ENCODE data around the gene KBTBD13.
A peak's percentile ranks its signal among the peaks of the same experiment; 100 is the strongest.

KBTBD13 gene

DNA sequence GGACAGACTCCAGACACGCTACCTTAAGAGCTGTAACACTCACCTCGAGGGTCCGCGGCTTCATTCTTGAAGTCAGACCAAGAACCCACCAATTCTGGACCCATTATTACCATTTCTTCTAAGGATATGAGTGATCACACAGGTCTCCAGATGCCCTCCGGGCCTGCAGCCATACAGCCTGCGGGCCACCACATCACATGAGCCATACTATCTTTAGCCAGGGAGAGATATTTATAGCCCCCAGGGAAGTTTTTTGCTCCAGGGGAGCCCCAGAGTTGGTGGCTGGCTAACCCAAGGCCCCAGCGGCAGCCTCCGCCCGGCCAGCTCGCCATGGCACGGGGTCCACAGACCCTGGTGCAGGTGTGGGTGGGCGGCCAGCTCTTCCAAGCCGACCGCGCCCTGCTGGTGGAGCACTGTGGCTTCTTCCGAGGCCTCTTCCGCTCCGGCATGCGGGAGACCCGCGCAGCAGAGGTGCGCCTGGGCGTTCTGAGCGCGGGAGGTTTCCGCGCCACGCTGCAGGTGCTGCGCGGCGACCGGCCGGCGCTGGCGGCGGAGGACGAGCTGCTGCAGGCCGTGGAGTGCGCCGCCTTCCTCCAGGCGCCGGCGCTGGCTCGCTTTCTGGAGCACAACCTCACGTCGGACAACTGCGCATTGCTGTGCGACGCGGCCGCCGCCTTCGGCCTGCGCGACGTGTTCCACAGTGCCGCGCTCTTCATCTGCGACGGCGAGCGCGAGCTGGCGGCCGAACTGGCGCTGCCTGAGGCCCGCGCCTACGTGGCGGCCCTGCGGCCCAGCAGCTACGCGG, at the start of gene KBTBD13:
Gene KBTBD13, plus strand, starts transcription at position 261 of the 805 bp plus-strand sequence. Its CDS starts 70 bp downstream, at position 331.
- Histone ChIP-seq H3K27me3 (ENCODE audit: control insufficient read depth in 5 of 5, insufficient read depth in 4 of 5, low read length in 5 of 5) (peaks cover 10 to 29% (median 12%) of the 10 kb centered on the region in 5 donors), H3K9ac (ENCODE audit: low read length in 5 of 5) (no peak within 1 kb of the TSS), H3K36me3 (ENCODE audit: control insufficient read depth in 5 of 5, insufficient read depth in 5 of 5, low read length in 5 of 5) (no peaks in the 10 kb centered on the region), H3K4me3 (ENCODE audit: low read depth in 1 of 5, low read length in 5 of 5) (no peak within 1 kb of the TSS), H3K27ac (ENCODE audit: low read depth, low read length) (no peak within 1 kb of the TSS), H3K4me1 (ENCODE audit: control insufficient read depth in 5 of 5, insufficient read depth in 5 of 5, low read length in 5 of 5) (peaks cover 0 to 18% (median 13%) of the 10 kb centered on the region in 5 donors), H3K9me3 (ENCODE audit: control insufficient read depth in 5 of 5, low read length in 5 of 5) (no peaks in the 10 kb centered on the region)

DNA sequence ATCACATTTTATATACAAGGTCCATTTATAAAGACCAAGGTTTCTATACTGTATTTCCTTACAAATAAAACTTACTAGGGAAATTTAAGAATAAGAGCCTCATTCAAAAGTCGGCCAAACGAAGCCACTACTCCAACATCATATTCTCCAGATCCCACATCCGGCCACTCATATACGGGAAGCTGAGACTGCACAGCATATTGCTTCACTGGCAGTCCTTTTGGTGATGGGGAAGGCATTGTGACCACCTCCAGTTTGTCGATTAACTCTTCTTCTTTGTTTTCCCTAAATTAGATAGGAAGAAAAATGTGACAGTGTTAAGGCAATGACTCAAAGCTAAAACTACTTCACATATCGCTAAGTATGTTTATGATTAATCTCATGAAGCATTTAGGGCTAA, 49.8 kb upstream of the KBTBD13 start:
- H3K4me1 ChIP-seq (ENCODE audit: control insufficient read depth in 5 of 5, insufficient read depth in 5 of 5, low read length in 5 of 5), result peaks cover 0 to 18% (median 18%) of the 10 kb centered on the region in 5 donors
- no peaks in the 10 kb centered on the region for H3K9me3 ChIP-seq (ENCODE audit: control insufficient read depth in 5 of 5, low read length in 5 of 5)
- H3K36me3 ChIP-seq (ENCODE audit: control insufficient read depth in 5 of 5, insufficient read depth in 5 of 5, low read length in 5 of 5), result peaks cover 5 to 25% (median 22%) of the 10 kb centered on the region in 5 donors
- H3K4me3 ChIP-seq (ENCODE audit: low read depth in 1 of 5, low read length in 5 of 5), result no peak overlapping the region
- H3K27me3 ChIP-seq (ENCODE audit: control insufficient read depth in 5 of 5, insufficient read depth in 4 of 5, low read length in 5 of 5), result no peaks in the 10 kb centered on the region
- H3K27ac ChIP-seq (ENCODE audit: low read depth, low read length), result no peak overlapping the region
- no peak overlapping the region for H3K9ac ChIP-seq (ENCODE audit: low read length in 5 of 5)

DNA sequence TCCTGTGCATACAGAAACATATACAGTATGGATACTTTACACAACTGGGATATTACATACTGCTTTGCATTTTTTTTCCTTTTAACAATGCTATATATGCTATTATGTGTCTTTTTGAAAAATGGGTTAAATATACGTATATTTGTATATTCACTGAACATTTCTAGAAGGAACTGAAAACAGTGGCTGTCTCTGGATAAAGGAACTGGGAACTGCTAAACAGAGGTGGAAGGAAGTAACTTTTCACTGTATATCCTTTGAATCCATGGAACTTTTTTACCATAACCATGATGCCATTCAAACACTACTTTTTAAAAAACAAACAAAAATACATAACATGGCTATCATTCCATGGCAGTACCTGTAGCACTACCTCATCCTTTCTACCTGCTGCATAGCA, 49.0 kb upstream of the KBTBD13 start:
- peaks cover 0 to 18% (median 18%) of the 10 kb centered on the region in 5 donors for H3K4me1 ChIP-seq (ENCODE audit: control insufficient read depth in 5 of 5, insufficient read depth in 5 of 5, low read length in 5 of 5)
- H3K4me3 ChIP-seq (ENCODE audit: low read depth in 1 of 5, low read length in 5 of 5), result peak overlapping the region in 3 of 5 donors; percentile 80 to 94 (median 87)
- no peaks in the 10 kb centered on the region for H3K27me3 ChIP-seq (ENCODE audit: control insufficient read depth in 5 of 5, insufficient read depth in 4 of 5, low read length in 5 of 5)
- H3K9me3 ChIP-seq (ENCODE audit: control insufficient read depth in 5 of 5, low read length in 5 of 5), result no peaks in the 10 kb centered on the region
- no peak overlapping the region for H3K27ac ChIP-seq (ENCODE audit: low read depth, low read length)
- H3K9ac ChIP-seq (ENCODE audit: low read length in 5 of 5), result no peak overlapping the region
- H3K36me3 ChIP-seq (ENCODE audit: control insufficient read depth in 5 of 5, insufficient read depth in 5 of 5, low read length in 5 of 5), result peaks cover 5 to 25% (median 22%) of the 10 kb centered on the region in 5 donors

DNA sequence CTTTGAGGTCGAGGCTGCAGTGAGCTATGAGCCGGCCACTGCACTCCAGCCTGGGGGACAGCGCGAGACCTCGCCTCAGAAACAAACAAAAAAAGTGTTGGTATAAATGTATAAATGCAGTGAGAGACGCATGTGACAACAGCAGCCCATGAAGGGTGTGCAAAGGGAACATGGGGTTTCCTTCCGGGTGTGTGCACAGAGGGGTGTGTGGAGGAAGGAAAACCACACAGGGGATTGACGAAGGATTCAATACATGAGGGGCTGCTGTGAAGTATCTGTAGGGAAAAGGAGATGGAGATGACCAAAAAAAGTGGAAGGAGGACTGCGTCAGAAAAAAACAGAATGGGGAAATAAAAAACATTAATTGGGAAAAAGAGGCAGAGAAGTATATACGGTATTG, 48.2 kb upstream of the KBTBD13 start:
- peaks cover 0 to 24% (median 18%) of the 10 kb centered on the region in 5 donors for H3K4me1 ChIP-seq (ENCODE audit: control insufficient read depth in 5 of 5, insufficient read depth in 5 of 5, low read length in 5 of 5)

DNA sequence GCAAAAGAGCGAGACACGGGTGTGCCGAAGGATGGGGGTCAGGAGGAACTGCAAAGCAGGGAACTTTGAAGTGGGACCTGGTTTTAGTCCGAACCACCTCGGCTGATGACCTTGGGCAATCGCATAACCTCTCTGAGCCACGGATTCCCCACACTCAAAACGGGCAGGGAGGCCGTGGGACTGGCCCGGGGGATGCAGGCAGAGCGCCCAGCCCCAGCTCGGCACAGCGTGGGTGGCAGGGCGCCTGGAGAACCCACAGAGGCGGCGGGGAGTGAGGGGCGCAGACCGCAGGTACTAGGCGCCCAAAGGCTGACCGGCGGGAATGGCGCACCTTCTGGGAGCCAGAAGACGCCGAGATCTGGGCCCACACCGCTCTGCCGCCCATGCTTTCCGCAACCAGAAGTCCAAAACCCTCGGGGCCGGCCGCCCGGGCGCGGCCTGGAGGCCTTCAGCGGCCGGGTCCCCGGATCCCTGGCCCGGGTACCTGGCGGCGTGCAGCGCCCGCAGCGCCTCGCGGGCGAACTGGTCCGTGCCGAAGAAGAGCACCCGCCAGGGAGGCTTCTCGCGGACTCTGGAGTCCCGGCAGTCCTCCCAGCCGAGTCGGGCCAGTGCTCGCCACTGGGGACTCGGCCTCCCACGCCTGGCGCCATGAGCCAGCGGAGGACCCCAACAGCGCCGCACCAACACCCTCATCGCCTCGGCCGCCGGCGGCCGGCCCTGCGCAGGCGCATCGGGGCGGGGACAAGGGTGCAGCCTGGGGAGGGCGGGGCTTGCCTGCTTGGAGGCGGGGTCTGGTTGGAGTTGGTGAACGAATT, 47.4 kb upstream of the KBTBD13 start, which contains the start of gene MTFMT:
Gene MTFMT, minus strand, starts transcription at position 719 of the 815 bp plus-strand sequence. Its CDS starts 26 bp downstream, at position 693.
- no peaks in the 10 kb centered on the region for H3K9me3 ChIP-seq (ENCODE audit: control insufficient read depth in 5 of 5, low read length in 5 of 5)
- H3K36me3 ChIP-seq (ENCODE audit: control insufficient read depth in 5 of 5, insufficient read depth in 5 of 5, low read length in 5 of 5), result peaks cover 5 to 21% (median 17%) of the 10 kb centered on the region in 5 donors
- peaks cover 0 to 27% (median 20%) of the 10 kb centered on the region in 5 donors for H3K4me1 ChIP-seq (ENCODE audit: control insufficient read depth in 5 of 5, insufficient read depth in 5 of 5, low read length in 5 of 5)
- H3K27ac ChIP-seq (ENCODE audit: low read depth, low read length), result no peak within 1 kb of the TSS
- H3K4me3 ChIP-seq (ENCODE audit: low read depth in 1 of 5, low read length in 5 of 5), result peak within 1 kb of the TSS; percentile 80 to 94 (median 87)
- H3K27me3 ChIP-seq (ENCODE audit: control insufficient read depth in 5 of 5, insufficient read depth in 4 of 5, low read length in 5 of 5), result no peaks in the 10 kb centered on the region
- H3K9ac ChIP-seq (ENCODE audit: low read length in 5 of 5), result peak within 1 kb of the TSS; percentile 52 to 96 (median 92)

More for the DNA sequence above, 48.2 kb upstream of the KBTBD13 start:
- peaks cover 5 to 24% (median 22%) of the 10 kb centered on the region in 5 donors for H3K36me3 ChIP-seq (ENCODE audit: control insufficient read depth in 5 of 5, insufficient read depth in 5 of 5, low read length in 5 of 5)
- H3K4me3 ChIP-seq (ENCODE audit: low read depth in 1 of 5, low read length in 5 of 5), result peak overlapping the region; percentile 80 to 94 (median 87)
- H3K27ac ChIP-seq (ENCODE audit: low read depth, low read length), result no peak overlapping the region
- peak overlapping the region; percentile 19 to 96 (median 92) for H3K9ac ChIP-seq (ENCODE audit: low read length in 5 of 5)
- no peaks in the 10 kb centered on the region for H3K27me3 ChIP-seq (ENCODE audit: control insufficient read depth in 5 of 5, insufficient read depth in 4 of 5, low read length in 5 of 5)
- no peaks in the 10 kb centered on the region for H3K9me3 ChIP-seq (ENCODE audit: control insufficient read depth in 5 of 5, low read length in 5 of 5)

DNA sequence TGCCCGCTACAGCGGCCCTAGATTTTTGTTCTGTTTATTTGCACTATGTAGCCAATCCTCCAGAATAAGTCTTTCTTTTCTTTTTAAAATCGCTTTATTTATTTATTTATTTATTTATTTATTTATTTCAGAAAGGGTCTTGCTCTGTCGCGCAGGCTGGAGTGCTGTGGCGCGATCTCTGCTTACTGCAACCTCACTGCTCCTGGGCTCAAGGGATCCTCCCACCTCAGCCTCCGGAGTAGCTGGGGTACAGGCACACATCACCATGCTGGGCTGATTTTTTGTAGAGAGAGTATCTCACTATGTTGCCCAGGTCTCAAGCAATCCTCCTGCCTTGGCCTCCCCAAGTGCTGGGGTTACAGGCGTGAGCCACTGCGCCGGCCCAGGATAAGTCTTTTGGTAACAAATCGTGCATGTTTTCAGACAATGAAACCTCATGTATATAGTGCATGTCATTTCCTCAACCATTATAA, 46.8 kb upstream of the KBTBD13 start:
- no peak overlapping the region for H3K9ac ChIP-seq (ENCODE audit: low read length in 5 of 5)
- H3K27ac ChIP-seq (ENCODE audit: low read depth, low read length), result no peak overlapping the region
- H3K4me1 ChIP-seq (ENCODE audit: control insufficient read depth in 5 of 5, insufficient read depth in 5 of 5, low read length in 5 of 5), result peaks cover 0 to 27% (median 20%) of the 10 kb centered on the region in 5 donors
- peak overlapping the region in 3 of 5 donors; percentile 80 to 94 (median 87) for H3K4me3 ChIP-seq (ENCODE audit: low read depth in 1 of 5, low read length in 5 of 5)
- H3K9me3 ChIP-seq (ENCODE audit: control insufficient read depth in 5 of 5, low read length in 5 of 5), result no peaks in the 10 kb centered on the region
- peaks cover 5 to 15% (median 13%) of the 10 kb centered on the region in 5 donors for H3K36me3 ChIP-seq (ENCODE audit: control insufficient read depth in 5 of 5, insufficient read depth in 5 of 5, low read length in 5 of 5)
- no peaks in the 10 kb centered on the region for H3K27me3 ChIP-seq (ENCODE audit: control insufficient read depth in 5 of 5, insufficient read depth in 4 of 5, low read length in 5 of 5)

DNA sequence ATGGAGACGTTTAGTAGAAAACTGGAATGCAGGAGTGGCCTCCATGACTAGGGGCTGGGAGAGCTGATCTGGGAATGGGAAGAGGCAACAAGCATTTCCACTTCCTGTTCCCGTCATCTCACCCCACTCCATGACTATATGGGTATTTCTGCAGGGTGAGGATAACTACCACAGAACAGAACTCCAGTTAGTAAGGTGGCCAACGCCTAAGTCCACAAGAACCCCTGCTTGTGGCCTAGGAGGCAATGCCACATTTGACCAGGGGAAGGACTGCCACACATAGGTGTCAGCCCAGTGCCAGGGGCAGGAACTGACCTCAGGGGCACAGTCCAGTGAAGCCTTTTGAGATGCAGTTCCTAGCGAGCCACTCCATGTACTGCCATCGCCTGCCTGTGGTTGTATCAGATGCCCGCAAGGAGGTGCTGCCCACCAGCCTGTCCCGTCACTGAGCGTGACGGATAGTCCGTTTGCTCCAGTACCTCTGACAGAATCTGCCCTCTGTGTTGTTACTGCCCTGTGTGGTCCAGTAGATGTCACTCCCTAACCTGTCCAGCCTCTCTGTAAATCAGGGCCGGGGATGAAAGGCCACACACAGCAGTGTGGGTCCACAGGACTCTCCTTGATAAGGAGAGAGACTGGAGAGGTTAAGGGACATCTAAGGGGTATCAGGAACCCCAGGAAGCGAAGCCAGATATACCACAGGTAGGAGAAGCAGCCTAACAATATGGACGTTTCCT, 43.6 kb upstream of the KBTBD13 start:
- Histone ChIP-seq H3K4me3 (ENCODE audit: low read depth in 1 of 5, low read length in 5 of 5) (no peak overlapping the region), H3K27ac (ENCODE audit: low read depth, low read length) (no peak overlapping the region), H3K9me3 (ENCODE audit: control insufficient read depth in 5 of 5, low read length in 5 of 5) (no peaks in the 10 kb centered on the region), H3K4me1 (ENCODE audit: control insufficient read depth in 5 of 5, insufficient read depth in 5 of 5, low read length in 5 of 5) (peaks cover 0 to 20% (median 17%) of the 10 kb centered on the region in 5 donors), H3K27me3 (ENCODE audit: control insufficient read depth in 5 of 5, insufficient read depth in 4 of 5, low read length in 5 of 5) (no peaks in the 10 kb centered on the region), H3K36me3 (ENCODE audit: control insufficient read depth in 5 of 5, insufficient read depth in 5 of 5, low read length in 5 of 5) (no peaks in the 10 kb centered on the region), H3K9ac (ENCODE audit: low read length in 5 of 5) (no peak overlapping the region)

DNA sequence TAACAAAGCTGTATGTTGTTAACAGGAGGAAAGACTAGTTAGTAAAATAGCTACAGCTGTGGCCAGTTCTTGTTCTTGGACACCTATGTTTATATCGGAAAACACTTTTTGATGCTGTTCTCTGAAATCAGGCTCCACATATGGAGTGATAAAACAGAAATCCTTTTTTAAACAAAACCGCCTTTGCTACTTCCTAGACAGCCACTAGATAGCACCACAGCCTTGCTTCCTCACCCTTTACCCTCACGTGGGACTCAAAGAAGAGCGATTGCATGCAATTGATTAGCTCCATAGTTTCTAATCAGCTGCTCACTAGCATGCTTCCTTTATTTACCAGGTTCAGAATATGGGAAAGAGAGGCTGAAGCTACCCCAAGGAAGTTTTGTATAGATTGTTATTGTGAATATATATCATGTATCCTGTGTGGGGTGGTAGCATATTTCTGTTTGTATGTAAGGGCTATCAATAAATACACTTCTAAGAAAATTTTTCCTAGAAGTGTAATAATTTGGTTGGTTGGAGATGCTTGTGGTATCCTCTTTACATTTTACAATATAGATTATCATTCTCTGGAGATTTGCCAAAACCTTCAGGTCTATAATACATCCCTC, 42.8 kb upstream of the KBTBD13 start:
- Histone ChIP-seq H3K27me3 (ENCODE audit: control insufficient read depth in 5 of 5, insufficient read depth in 4 of 5, low read length in 5 of 5) (peaks cover 0 to under 1% (median 0%) of the 10 kb centered on the region in 5 donors), H3K27ac (ENCODE audit: low read depth, low read length) (no peak overlapping the region), H3K36me3 (ENCODE audit: control insufficient read depth in 5 of 5, insufficient read depth in 5 of 5, low read length in 5 of 5) (no peaks in the 10 kb centered on the region), H3K9me3 (ENCODE audit: control insufficient read depth in 5 of 5, low read length in 5 of 5) (no peaks in the 10 kb centered on the region), H3K4me3 (ENCODE audit: low read depth in 1 of 5, low read length in 5 of 5) (no peak overlapping the region), H3K9ac (ENCODE audit: low read length in 5 of 5) (no peak overlapping the region), H3K4me1 (ENCODE audit: control insufficient read depth in 5 of 5, insufficient read depth in 5 of 5, low read length in 5 of 5) (peaks cover 0 to 12% (median 9%) of the 10 kb centered on the region in 5 donors)

DNA sequence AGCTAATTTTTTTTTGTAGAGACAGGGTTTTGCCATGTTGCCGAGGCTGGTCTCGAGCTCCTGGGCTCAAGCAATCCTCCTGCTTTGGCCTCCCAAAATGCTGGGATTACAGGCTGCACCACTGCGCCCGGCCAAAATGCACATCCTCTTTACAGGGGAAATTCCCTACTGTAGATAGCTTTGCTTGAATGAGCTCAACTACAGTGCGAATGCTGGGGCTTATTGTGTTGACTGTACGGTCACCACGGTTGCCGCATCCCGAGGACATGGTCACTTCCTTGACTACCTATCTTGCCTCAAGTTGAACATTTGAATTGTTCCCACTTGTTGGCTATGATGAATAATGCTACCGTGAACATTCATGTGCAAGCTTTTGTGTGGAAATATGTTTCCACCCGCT, 41.8 kb upstream of the KBTBD13 start:
- Histone ChIP-seq H3K4me3 (ENCODE audit: low read depth in 1 of 5, low read length in 5 of 5) (no peak overlapping the region), H3K9me3 (ENCODE audit: control insufficient read depth in 5 of 5, low read length in 5 of 5) (no peaks in the 10 kb centered on the region), H3K4me1 (ENCODE audit: control insufficient read depth in 5 of 5, insufficient read depth in 5 of 5, low read length in 5 of 5) (peaks cover 0 to 9% (median 6%) of the 10 kb centered on the region in 5 donors)

More for the DNA sequence above, 41.8 kb upstream of the KBTBD13 start:
- H3K27ac ChIP-seq (ENCODE audit: low read depth, low read length), result no peak overlapping the region
- no peak overlapping the region for H3K9ac ChIP-seq (ENCODE audit: low read length in 5 of 5)
- H3K36me3 ChIP-seq (ENCODE audit: control insufficient read depth in 5 of 5, insufficient read depth in 5 of 5, low read length in 5 of 5), result no peaks in the 10 kb centered on the region
- H3K27me3 ChIP-seq (ENCODE audit: control insufficient read depth in 5 of 5, insufficient read depth in 4 of 5, low read length in 5 of 5), result peaks cover 0 to 4% (median 0%) of the 10 kb centered on the region in 5 donors

All from subcutaneous abdominal adipose tissue (tissue), 5 donors.